Activated CD8-positive, alpha-beta memory T cell treated with anti-CD3 and anti-CD28 coated beads, Interleukin-2, amount 50 U/mL, for 48 hours (primary cell): ENCODE results near the gene DSN1.
"Not testable (repeated sequence)": the region's sequence is repeated elsewhere in the genome, so short reads cannot be mapped to it uniquely, and the experiment has no call there.

Source experiments
- DNase-seq: peaks from one replicate; pipeline ENCODE4 v3.0.0-alpha.2; 2020

Gene DSN1

DNA sequence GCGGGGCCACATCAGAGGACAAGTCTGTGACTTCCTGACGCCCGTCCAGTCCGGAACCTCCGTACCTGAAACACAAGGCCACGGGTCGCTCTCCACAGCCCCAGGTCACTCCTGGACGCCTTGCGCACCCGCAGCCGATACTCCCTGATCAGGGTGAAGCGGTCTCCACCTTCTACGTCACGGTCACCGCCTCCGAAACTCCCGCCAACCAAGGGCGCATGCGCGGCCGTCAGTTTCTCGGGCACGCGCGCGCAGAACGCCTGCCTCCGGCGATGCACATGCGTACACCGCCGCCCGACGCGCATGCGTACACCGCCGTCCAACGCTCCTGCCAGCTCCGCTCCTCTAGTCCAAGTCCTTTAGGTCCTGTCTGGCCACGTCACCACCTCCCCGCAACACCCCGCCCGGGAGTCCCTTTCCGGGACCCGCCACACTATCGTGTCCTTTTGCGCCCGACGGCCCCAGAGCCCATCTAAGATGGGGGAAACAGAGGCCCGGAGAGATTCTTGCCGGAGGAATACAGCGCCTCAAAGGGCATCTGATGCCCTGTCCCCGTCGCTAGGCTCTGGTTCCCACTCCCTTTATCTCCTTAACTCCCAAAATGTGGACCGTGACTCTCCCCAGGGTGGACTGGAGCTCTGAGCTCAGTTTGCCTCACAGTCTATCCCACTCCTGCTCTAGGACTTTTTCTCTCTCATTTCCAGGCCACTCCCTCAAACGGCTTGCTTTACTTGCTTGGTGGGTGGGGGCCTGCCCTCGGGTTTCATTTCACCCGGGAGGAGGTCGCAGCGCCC is at the start of gene DSN1:
Gene DSN1, minus strand, starts transcription at position 167 of the 794 bp plus-strand sequence. CDS start 2,305 bp downstream, outside the sequence.
- DNase-seq, result peak; percentile 100

- DNase-seq, result no peak
Observed at GRCh38 chr20:36823121-36823520, 49.6 kb upstream of the DSN1 start.

DNA sequence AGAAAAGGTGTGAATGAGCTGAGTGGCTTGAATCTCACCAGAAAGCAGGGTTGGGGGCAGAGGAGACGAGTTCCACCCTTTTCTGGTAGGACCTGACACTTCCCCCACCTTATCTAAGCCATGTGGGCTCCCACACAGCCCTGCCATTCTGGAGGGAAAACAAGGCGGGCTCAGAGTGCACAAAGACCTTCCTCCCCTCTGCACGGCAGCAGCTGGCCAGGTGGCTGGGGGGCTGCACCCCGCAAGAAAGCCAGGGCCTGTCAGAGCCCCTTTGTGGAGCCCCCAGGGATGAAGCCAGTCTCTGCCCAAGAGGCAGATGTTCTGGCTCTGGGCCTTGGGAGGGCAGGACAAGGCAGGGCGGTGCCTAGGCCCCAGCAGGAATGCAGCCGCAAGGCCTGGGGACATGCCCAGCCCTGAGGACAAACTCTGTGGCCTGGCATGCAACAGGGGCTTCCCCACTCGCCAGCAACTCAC is 48.4 kb upstream of the DSN1 start:
- no peak for DNase-seq

DNA sequence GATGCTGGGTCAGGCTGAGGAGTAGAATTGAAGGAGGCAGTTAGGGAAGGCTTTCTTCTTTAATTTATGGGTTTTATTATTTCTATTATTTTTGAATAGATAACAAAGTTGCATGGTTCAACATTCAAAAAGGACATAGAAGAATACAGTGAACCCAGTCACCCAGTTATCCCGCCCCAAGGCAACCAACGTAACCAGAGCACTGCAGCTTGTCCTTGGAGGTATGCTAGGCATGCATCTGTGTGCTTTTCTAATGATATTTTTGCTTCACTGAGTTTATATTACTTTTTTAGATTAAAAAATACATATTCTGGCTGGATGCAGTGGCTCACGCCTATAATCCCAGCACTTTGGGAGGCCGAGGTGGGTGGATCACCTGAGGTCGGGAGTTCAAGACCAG is 47.4 kb upstream of the DSN1 start:
- no peak for DNase-seq

- DNase-seq, result no peak
Observed at GRCh38 chr20:36820073-36820472, 46.5 kb upstream of the DSN1 start.

GRCh38 chr20:36819659-36820058 is 46.1 kb upstream of the DSN1 start:
- DNase-seq, result no peak

DNA sequence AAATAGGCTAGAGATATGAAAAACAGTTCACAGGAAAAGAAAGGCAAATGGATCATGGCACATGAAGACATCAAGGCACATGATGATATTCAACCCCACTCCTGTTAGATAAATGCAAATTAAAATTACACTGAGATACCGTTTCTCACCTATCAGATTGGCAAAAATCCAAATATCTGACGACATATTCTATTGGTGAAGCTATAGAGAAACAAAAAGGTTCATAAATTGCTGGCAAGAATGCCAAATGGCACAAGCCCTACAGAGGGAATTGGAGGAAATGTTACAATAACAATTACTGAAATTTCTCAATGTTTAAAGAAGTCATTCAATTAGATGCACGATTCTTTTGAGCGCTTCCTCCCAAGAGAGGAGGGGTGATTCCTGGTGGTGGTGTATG is 45.3 kb upstream of the DSN1 start:
- no peak for DNase-seq

DNA sequence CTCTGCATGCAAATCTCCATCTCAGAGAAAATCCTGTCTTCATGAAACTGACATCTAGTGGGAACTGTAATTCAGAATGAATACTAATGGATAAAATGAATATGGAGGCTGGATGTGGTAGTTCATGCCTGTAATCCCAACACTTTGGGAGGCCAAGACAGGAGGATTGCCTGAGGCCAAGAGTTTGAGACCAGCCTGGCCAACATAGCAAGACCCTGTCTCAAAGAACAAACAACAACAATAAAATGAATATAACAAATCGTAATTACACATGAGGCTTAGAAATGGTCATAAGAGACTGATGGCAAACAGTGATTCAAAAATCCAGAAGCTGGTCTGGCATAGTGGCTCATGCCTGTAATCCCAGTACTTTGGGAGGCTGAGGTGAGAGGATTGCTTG is 44.6 kb upstream of the DSN1 start:
- no peak for DNase-seq

- no peak for DNase-seq
Observed at GRCh38 chr20:36817496-36817895, 43.9 kb upstream of the DSN1 start.

- DNase-seq, result no peak
Observed at GRCh38 chr20:36815454-36816091, 42.0 kb upstream of the DSN1 start.

GRCh38 chr20:36812594-36813463 is 39.3 kb upstream of the DSN1 start:
- no peak for DNase-seq

DNA sequence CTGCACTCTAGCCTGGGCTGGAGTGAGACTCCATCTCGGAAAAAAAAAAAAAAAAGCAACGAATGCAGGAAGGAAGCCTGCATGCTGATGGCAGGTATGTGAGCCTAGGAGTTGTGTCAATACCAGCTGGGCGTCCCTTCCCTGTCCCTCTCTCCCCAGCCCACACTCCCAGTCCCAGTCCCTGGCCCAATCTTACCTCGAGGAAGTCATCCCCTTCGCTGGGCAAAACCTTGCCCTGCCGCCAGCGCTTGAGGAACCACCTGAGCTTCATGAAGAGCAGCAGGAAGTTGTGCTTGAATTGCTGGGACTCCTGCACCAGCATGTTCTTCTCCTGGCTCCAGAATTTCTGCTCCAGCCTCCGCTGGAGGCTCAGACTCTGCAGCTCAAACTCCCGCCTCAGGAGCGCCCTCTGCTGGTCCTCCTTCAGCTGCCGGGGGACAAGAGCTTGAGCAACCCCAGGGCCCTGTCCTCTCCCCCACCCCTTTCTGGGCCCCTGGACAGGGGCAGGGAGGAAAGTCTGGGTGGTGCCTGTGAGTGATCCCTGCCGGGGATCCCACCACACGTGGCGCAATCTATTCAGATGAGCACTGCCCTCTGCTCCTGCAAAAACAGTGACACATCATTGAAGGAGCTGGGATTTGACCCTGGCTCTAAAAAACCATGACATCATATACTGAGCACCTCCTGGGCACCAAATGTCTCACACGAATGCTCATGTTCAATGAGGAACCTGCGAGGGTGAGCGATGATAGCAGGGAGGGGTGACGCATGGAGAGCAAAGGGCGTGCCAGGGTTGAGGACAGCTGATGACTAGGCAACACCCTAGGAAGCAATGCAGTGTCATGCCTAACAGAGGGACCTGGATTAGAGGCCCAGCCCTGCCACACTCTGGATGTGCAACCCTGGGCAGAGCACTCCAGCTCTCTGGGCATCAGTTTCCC is 35.0 kb upstream of the DSN1 start:
- DNase-seq, result peak; percentile 95

- no peak for DNase-seq
Observed at GRCh38 chr20:36806049-36806448, 32.5 kb upstream of the DSN1 start.

- DNase-seq, result no peak
Observed at GRCh38 chr20:36805396-36805795, 31.8 kb upstream of the DSN1 start.

DNA sequence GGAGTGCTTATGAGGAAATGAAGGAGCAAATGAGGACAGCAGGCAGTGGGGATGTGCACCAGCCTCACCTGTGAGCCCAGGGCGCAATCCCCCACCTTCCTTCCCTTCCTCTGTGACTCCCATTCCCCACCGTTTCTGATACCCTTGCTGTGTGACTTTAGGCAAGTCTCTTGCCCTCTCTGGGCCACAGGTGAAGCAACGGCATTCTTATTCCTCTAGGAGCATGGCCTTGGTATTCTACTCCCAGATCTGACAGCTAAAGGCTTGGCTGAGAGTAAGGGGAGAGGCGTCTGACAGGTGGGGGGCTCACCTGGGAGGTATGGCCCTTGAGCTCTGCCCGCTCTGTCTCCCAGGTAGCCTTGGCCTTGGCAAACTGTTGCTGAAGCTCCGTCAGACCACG is 30.9 kb upstream of the DSN1 start:
- no peak for DNase-seq

DNA sequence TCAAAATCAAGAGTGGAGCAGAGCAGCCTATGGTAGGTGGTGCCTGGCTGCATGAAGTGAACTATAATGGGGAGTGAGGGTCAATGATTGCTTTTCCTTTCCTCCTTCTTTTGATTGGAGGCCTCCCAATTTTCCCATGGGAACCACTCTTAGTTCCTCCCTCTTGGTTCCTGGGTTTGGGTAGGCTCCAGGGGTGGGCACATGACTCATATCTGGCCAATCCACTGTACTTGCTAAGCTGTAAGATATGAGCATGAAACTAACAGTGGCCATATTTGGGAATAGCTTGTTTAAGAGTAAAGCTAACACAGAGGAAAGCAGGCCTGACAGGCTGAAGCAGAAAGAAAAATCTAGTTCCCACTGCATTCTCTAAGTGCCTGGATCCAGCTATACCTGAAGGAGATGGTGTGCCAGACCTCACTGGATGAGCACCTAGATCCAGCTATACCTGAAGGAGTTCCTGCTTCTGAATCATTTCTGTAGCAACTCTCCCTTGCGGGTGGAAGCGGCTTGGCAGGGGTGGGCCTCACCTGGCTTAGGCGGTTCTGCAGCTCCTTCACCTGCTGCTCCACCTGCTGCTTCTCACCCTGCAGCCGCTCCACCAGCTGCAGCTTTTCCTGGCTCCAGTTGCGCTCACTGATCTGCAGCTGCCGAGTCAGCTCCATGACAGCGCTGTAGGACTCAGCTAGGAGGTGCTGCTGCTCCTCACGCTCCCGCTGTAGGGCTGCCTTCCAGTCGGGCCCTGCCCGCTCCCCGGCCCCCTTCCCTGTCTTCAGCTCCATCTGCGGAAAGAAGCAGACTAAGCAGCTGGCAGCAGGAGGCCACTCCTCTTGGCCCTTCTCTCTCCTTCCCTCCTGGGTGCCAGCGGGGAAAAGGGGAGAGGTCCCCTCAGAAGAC is 29.0 kb upstream of the DSN1 start:
- DNase-seq, result no peak

DNA sequence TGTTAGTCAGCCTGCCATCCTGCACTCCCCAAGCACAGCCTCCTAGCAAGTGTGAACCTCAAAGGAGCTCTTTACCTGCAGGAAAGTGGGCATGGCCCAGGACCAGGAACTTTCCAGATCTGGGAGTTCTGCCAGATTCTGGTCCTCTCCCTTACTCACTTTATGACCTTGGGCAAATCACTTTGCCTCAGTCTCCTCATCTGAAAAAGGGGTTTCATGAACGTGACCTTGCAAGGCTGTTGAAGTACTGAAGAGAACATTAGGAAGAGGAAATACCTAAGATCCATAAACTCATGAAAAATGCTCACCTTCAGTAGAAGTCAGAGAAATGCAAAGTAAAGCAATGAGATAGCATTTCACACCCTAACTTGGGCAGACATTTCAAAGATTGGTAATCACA is 26.8 kb upstream of the DSN1 start:
- no peak for DNase-seq

DNA sequence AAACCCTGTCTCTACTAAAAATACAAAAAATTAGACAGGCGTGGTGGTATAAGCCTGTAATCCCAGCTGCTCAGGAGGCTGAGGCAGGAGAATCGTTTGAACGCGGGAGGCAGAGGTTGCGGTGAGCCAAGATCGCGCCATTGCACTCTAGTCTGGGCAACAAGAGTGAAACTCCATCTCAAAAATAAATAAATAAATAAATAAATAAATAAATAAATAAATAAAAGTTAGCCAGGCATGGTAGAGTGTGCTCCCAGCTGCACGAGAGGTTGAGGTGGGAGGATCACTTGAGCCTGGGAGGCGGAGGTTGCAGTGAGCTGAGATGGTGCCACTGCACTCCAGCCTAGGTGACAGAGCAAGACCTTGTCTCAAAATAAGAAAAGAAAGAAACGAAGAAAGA is 25.8 kb upstream of the DSN1 start:
- not testable (repeated sequence) for DNase-seq

GRCh38 chr20:36796875-36797274 is 23.3 kb upstream of the DSN1 start:
- no peak for DNase-seq

DNA sequence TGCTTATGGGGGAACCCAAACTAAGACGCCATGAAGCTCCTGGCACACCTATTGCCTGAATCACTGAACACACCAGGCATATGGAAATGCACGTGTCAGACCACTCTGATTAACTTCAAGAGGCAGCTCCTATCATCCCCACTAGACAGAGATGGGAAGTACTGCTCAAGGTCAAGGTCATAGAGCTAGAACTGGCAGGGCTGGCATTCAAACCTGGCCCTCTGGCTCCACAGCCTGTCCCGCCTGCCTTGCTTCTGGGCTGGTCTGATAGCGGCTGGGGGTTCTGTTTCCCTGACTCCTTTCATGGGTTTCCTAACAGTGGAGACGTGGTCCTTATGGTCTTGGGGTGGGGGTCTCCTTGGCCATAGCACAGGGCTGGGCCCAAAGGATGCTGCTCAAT is 22.6 kb upstream of the DSN1 start:
- DNase-seq, result no peak

DNA sequence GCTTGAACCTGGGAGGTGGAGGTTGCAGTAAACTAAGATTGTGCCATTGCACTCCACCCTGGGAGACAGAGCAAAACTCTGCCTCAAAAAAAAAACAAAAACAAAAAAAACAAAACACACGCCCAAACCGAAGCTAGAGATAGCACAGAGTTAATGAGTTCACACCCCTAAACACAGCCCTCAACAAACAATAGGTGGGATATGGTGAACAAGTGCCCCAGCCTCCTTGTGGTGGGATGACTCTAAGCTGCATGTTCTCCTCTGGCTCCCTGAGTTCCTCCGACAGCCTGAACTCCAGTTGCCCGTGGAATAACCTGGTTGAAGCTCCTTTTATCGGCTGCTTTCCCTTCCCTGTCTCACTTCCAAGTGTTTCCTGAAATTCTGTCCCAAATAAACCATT is 22.1 kb upstream of the DSN1 start:
- DNase-seq, result no peak
